ENCODE data around the gene VWF. TPM values are rescaled to one million over a fixed set of nuclear protein-coding genes. Genes with fewer than 3 reads are reported as not detected.

Gene VWF
- not detected in 2 replicates for total RNA-seq

GRCh38 chr12:6124411-6125309 lies at the start of gene VWF:
Gene VWF (minus strand): TSS chr12:6124670. CDS start chr12:6123196, 1,474 bp downstream.

GRCh38 chr12:5945071-5946008 lies 179.1 kb downstream of the VWF start, which contains the start of gene ANO2:
Gene ANO2 (minus strand): TSS chr12:5945259. CDS start chr12:5945217, 42 bp downstream.

Other genes with a start within 250 kb of the VWF start
- not detected in 2 replicates for gene ANO2, start 179.4 kb downstream of the VWF start, total RNA-seq
- 380 and 535 TPM in 2 replicates for gene CD9, start 75.7 kb upstream of the VWF start, total RNA-seq
- 1.7 and 3.5 TPM in 2 replicates for gene PLEKHG6, start 186.0 kb upstream of the VWF start, total RNA-seq
- gene TNFRSF1A, start 217.4 kb upstream of the VWF start, total RNA-seq: 167 and 186 TPM in 2 replicates